ENCODE results near the gene WEE2. TPM values are rescaled to one million over a fixed set of nuclear protein-coding genes. Genes with fewer than 3 reads are reported as not detected.
"Not testable (repeated sequence)": the region's sequence is repeated elsewhere in the genome, so short reads cannot be mapped to it uniquely, and the experiment has no call there.

The WEE2 gene
- polyA plus RNA-seq, 5 donors: 0.26 to 0.60 (median 0.44) TPM

- DNase-seq: not testable (repeated sequence)
Observed at GRCh38 chr7:141689072-141689825, 18.9 kb upstream of the WEE2 start.

GRCh38 chr7:141691540-141691939 is 16.6 kb upstream of the WEE2 start:
- DNase-seq: no peak

DNA sequence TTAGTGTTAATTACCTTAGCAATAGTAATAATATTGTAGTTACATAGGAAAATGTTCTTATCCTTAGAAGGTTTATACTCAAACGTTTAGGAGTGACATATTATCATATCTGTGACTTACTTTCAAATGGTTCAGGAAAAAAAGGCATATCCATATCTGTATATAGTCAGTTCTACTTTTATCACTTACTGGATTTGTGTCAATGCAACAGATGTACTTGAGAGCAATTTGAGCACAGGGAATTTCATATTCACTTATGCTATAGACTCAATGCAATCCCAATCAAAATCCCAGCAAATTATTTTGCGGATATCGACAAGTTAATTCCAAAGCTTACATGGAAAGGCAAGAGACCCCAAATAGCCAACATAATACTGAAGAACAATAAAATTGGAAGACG is 16.2 kb upstream of the WEE2 start:
- no peak for DNase-seq

DNA sequence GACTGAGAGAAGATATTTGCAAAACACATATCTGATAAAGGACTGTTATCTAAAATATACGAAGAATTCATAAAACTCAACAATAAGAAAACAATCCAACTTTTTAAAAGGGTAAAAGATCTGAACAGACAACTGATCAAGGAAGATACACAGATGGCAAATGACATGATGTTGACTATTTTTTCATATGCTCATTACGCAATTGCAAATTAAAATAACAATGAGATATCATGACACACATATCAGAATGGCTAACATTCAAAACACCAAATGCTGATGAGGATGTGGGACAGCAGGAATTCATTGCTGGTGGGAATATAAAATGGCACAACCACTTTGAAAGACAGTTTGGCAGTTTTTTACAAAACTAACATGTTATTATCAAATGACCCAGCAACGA is 15.1 kb upstream of the WEE2 start:
- no peak for DNase-seq

GRCh38 chr7:141695803-141696289 is 12.3 kb upstream of the WEE2 start:
- no peak for DNase-seq

GRCh38 chr7:141696348-141696747 is 11.8 kb upstream of the WEE2 start:
- no peak for DNase-seq

- no peak for DNase-seq
Observed at GRCh38 chr7:141697211-141697871, 10.8 kb upstream of the WEE2 start.

DNA sequence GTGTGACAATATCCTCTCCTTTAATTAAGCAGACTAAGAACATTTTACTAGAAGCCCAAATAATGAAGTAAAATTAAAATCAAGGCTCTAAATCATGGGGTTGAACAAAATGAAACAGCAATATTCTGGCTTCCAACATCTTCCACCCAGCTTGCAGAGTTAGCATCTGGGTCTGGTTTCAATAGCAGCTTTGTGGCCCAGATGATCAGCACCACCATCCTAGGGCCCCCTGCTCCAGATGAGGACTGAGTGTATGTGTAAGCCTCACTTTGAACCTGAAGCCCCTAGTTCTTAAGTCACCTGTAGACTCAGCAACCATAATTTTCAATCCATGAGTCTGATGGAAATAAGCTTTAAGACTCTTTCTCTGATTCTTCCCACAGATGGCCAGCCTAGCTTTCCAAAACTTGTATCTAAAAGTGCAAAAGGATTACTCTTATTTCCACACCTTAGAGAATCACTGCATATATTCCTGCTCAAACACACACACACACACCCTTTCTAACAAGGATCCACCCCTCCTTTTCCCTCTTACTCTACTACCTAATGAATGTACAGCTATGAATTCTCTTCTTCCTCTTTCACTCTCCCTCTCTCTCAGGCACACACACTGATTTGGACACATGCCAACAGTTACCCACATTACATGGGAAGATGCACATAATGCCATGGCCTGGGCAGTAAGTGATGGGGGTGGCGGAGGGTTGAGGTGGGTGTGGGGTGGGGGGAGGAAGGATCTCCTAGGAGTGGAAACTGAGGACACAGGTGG is 9.7 kb upstream of the WEE2 start:
- DNase-seq: no peak

- DNase-seq: no peak
Observed at GRCh38 chr7:141699860-141700259, 8.3 kb upstream of the WEE2 start.

DNA sequence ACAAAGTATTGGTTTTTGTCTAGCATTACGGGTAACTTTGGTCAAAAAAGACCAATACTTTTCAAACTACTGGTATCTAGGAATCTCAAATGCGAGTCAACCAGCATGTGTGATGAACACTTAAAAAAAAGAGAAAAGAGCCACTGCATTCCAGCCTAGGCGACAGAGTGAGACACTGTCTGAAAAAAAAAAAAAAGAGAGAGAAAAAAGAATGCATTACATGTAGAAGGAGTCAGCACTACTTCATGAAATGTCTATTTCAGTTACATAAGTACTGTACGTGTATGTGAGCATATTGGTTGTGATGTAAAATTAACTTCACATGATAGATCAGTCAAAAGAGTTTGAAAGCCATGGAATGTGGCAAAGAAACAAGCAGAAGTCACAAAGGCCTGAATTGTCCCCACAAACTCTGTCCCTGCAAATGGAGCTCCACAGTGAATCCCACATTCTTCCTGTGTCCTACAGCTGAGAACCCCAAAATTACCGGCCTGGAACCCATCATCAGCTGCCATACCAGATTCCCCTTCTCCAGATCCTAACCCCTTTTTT is 7.8 kb upstream of the WEE2 start:
- DNase-seq: no peak

DNA sequence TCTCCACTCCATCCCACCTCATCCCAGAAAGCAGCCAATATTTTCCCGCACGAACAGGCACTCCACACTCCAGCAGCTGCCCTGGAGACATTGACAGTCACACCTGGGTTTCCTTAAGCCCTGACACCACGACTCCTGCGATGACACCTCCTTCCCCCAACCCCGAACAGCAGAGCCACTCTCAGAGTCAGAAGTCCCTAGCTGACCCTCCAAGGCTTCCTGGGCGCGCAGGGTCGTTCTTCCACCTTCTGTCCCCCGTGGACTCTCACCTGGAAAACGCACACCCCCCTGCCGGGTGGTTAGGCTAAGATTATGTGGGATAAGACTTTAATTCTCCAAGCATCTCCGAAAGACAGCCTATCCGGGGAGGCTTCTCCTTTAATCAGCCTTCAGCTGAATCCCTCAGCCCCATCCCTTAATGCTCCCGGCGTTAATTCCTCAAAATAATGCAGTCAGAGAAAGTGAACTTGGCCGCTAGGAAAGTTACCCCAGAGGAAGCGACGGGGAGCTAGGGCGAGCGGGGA is 7.2 kb upstream of the WEE2 start:
- no peak for DNase-seq

GRCh38 chr7:141701489-141702046 is 6.6 kb upstream of the WEE2 start:
- DNase-seq: peak in 1 of 2 donors; percentile 46

- peak; percentile 23 to 49 for DNase-seq
Observed at GRCh38 chr7:141702047-141702567, 6.0 kb upstream of the WEE2 start, which contains the start of gene DENND11. DENND11 (minus strand) TSS chr7:141702166; CDS start chr7:141702153, 13 bp downstream.

DNA sequence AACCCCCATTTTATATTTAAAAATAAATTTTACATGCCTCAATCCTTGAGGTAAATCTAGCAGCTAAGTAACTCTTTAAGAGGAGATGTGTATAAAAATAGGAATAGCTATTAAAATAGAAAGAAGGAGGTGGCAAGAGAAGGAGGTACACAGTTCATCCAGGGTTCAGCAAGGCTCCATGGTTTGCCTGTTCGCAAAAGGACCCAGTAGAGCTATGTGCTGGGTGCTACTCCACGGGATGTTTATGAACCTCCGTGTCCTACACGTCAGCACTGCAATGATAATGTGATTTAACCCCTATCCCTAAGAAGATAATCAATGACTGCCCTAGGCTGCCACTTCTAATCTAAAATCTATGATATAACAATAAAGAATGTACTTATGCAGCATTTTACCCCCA is 5.3 kb upstream of the WEE2 start:
- no peak for DNase-seq

GRCh38 chr7:141704112-141704511 is 4.0 kb upstream of the WEE2 start:
- DNase-seq: no peak

DNA sequence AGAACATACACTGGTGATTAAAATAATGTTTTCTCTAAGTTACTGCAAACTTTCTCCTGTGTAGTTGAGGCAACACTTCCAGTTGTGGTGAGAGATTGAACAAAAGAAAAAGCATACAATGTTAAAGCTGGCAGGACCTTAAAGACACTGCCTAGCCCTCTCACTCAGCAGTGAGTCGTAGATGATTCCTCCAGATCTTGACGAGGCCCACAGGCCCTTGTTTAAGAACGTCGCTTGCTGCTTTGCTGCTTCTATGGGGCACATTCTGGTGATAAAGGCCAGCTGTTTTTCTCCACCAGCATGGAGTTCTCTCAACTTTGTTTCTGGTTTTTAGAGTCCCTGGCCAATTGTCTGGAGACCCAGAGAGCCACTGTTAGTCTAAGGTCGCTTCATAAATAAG is 3.4 kb upstream of the WEE2 start:
- no peak for DNase-seq

DNA sequence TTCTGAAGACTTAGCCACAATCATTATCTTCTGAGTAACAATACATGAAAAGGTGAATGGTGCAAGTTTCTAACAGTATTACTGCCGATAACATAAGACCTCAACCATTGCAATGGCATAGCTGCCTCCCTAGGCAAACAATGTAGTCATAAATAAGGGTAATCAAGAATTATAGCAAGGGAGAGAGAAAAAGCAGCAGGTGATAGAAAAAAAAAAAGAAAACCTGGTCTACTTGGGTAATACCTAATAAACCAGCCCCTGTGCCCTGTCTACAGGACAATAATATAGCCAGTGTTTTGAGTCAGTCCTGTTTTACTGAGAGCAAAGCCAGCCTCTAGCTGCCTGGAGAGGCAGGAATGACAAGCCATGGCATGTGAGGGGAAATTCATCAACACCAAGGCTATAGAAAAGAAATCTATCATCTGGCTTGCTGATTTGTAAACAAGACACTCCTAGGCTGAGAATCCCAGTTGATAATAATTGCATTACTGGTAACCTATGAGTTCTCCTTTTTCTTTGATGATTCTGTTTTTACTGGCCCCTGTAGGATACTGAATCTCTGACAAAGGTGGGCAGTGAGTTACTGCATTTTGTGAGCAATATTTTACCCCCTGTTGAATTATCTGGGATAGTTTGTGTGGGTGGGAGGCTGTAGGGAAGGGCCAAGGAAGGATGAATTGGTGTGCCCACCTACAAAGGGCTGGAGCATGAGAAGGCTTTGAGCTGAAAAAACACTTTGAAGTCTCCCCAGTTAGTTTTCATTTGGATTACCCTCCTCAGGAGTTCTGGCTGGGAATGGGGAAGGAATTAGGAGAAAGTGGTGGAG is 1.7 kb upstream of the WEE2 start:
- no peak for DNase-seq

- DNase-seq: no peak
Observed at GRCh38 chr7:141709318-141709717, 1.2 kb downstream of the WEE2 start.

GRCh38 chr7:141709749-141710148 is 1.6 kb downstream of the WEE2 start:
- DNase-seq: no peak

DNA sequence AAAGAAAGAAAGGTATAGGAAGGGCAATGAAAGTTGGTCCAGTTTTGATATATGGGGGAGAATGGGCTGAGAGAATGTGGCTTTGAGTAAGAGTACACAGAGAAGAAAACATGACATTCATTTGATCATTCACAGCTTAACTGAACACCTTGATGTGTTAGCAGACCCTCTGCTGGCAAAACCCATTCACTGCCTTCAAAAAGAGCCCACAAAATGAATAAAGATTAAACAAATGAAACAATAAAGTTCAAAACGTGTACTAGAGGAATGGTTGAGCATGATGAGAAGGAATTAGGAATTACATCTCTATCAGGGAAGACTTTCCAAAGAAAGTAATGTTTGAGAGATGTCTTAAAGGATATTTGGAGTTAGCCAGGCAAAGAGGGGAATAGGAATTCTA is 2.1 kb downstream of the WEE2 start:
- DNase-seq: no peak
